Measurements from ENCODE around the gene GNA12. TPM values are rescaled to one million over a fixed set of nuclear protein-coding genes. Genes with fewer than 3 reads are reported as not detected.

GNA12 gene
- total RNA-seq, 1 donor from 2014 or later: 43.0 TPM

GRCh38 chr7:2761801-2762497 lies 82.2 kb downstream of the GNA12 start:
- intact Hi-C loops (cut with micrococcal nuclease): no loop called here
- Histone ChIP-seq H3K4me1 (peaks cover 72% of the 10 kb centered on the region), H3K4me3 (peak overlapping the region; percentile 55), H3K36me3 (no peaks in the 10 kb centered on the region), H3K27ac (replicated peaks) (peak overlapping the region; percentile 96), H3K27me3 (ENCODE audit: low read depth) (no peaks in the 10 kb centered on the region), H3K9me3 (replicated peaks) (no peaks in the 10 kb centered on the region)
- DNase-seq: no peak
- TF ChIP-seq CTCF (IDR thresholded peaks at IDR 0.05; ENCODE audit: borderline replicate concordance): no peak

- DNase-seq: no peak
- Histone ChIP-seq H3K4me3 (peak overlapping the region; percentile 49), H3K9me3 (replicated peaks) (no peaks in the 10 kb centered on the region), H3K4me1 (peaks cover 76% of the 10 kb centered on the region), H3K27ac (replicated peaks) (peak overlapping the region; percentile 96), H3K27me3 (ENCODE audit: low read depth) (no peaks in the 10 kb centered on the region), H3K36me3 (no peaks in the 10 kb centered on the region)
- intact Hi-C loops (cut with micrococcal nuclease): no loop called here
- TF ChIP-seq CTCF (IDR thresholded peaks at IDR 0.05; ENCODE audit: borderline replicate concordance): no peak
Measured at GRCh38 chr7:2761131-2761624, 82.9 kb downstream of the GNA12 start.

- DNase-seq: peak; percentile 52
- H3K4me1 ChIP-seq: peaks cover 76% of the 10 kb centered on the region
- H3K27me3 ChIP-seq (ENCODE audit: low read depth): no peaks in the 10 kb centered on the region
- peak overlapping the region; percentile 49 for H3K4me3 ChIP-seq
- TF ChIP-seq CTCF (IDR thresholded peaks at IDR 0.05; ENCODE audit: borderline replicate concordance): peak; percentile 60
- no peaks in the 10 kb centered on the region for H3K36me3 ChIP-seq
- H3K9me3 ChIP-seq (replicated peaks): no peaks in the 10 kb centered on the region
- H3K27ac ChIP-seq (replicated peaks): peak overlapping the region; percentile 96
- intact Hi-C loops (cut with micrococcal nuclease): no loop called here
Measured at GRCh38 chr7:2760098-2760889, 83.8 kb downstream of the GNA12 start.

GRCh38 chr7:2759736-2760097 lies 84.4 kb downstream of the GNA12 start:
- Histone ChIP-seq H3K4me3 (peak overlapping the region; percentile 49), H3K4me1 (peaks cover 76% of the 10 kb centered on the region), H3K9me3 (replicated peaks) (no peaks in the 10 kb centered on the region), H3K27me3 (ENCODE audit: low read depth) (no peaks in the 10 kb centered on the region), H3K36me3 (no peaks in the 10 kb centered on the region), H3K27ac (replicated peaks) (peak overlapping the region; percentile 96)
- no peak for DNase-seq
- intact Hi-C loops (cut with micrococcal nuclease): no loop called here
- no peak for TF ChIP-seq CTCF (IDR thresholded peaks at IDR 0.05; ENCODE audit: borderline replicate concordance)

GRCh38 chr7:2758673-2759616 lies 85.2 kb downstream of the GNA12 start:
- Histone ChIP-seq H3K36me3 (no peaks in the 10 kb centered on the region), H3K27me3 (ENCODE audit: low read depth) (no peaks in the 10 kb centered on the region), H3K9me3 (replicated peaks) (no peaks in the 10 kb centered on the region), H3K4me3 (peak overlapping the region; percentile 14), H3K27ac (replicated peaks) (peak overlapping the region; percentile 96), H3K4me1 (peaks cover 72% of the 10 kb centered on the region)
- intact Hi-C loops (cut with micrococcal nuclease): no loop called here
- no peak for TF ChIP-seq CTCF (IDR thresholded peaks at IDR 0.05; ENCODE audit: borderline replicate concordance)
- DNase-seq: no peak
